ENCODE data around the gene NT5C. TPM values are rescaled to one million over a fixed set of nuclear protein-coding genes. Genes with fewer than 3 reads are reported as not detected.

NT5C gene
- total RNA-seq, 2 experiments from 2014 or later: 71.2 to 74.8 TPM

- Mint-ChIP-seq H3K27me3 (no peaks in the 10 kb centered on the region), H3K27ac (no peak overlapping the region), H3K4me3 (no peak overlapping the region), H3K36me3 (no peaks in the 10 kb centered on the region), H3K9me3 (no peaks in the 10 kb centered on the region), H3K4me1 (peaks cover 33% of the 10 kb centered on the region)
- no peak for DNase-seq
These were observed 49.7 kb downstream of the NT5C start for GRCh38 chr17:75081611-75082540.

Other genes starting within 250 kb of the NT5C start
- gene FADS6, start 238.1 kb downstream of the NT5C start, total RNA-seq: not detected
- gene USH1G, start 208.5 kb downstream of the NT5C start, total RNA-seq: not detected
- not detected for gene OTOP2, start 207.5 kb downstream of the NT5C start, total RNA-seq
- not detected for gene OTOP3, start 195.8 kb downstream of the NT5C start, total RNA-seq
- gene HID1, start 159.0 kb downstream of the NT5C start, total RNA-seq: 1 to 10 TPM; 1.6 to 1.9 TPM
- gene CDR2L, start 144.1 kb downstream of the NT5C start, total RNA-seq: 1 to 10 TPM in 1 of 2 experiments, under 1 TPM in 1; 0.74 to 1.2 TPM
- 10 to 100 TPM; 64.4 to 69.0 TPM for gene MRPL58, start 119.1 kb downstream of the NT5C start, total RNA-seq
- gene ATP5PD, start 84.8 kb downstream of the NT5C start, total RNA-seq: 100 to 1,000 TPM; 185 to 189 TPM
- 10 to 100 TPM; 14.1 to 14.7 TPM for gene KCTD2, start 84.5 kb downstream of the NT5C start, total RNA-seq
- 1 to 10 TPM; 2.1 TPM for gene SLC16A5, start 43.8 kb downstream of the NT5C start, total RNA-seq
- gene ARMC7, start 21.8 kb downstream of the NT5C start, total RNA-seq: 1 to 10 TPM; 6.5 to 6.6 TPM
- gene JPT1, start 22.8 kb upstream of the NT5C start, total RNA-seq: 100 to 1,000 TPM; 245 to 250 TPM
- 100 to 1,000 TPM; 623 to 655 TPM for gene SUMO2, start 51.2 kb upstream of the NT5C start, total RNA-seq
- 100 to 1,000 TPM; 134 to 137 TPM for gene NUP85, start 73.9 kb upstream of the NT5C start, total RNA-seq
- 10 to 100 TPM; 63.7 to 72.0 TPM for gene GGA3, start 129.9 kb upstream of the NT5C start, total RNA-seq
- gene MRPS7, start 130.1 kb upstream of the NT5C start, total RNA-seq: 10 to 100 TPM; 93.5 to 96.9 TPM
- gene MIF4GD, start 139.5 kb upstream of the NT5C start, total RNA-seq: 10 to 100 TPM; 35.3 to 38.1 TPM
- gene SLC25A19, start 157.7 kb upstream of the NT5C start, total RNA-seq: 100 to 1,000 TPM; 103 to 107 TPM